K562 (cell line): ENCODE data around the gene ALOX5. TPM values are rescaled to one million over a fixed set of nuclear protein-coding genes. Genes with fewer than 3 reads are reported as not detected.

ENCODE experiments used
- ATAC-seq: fragments of 200-7000 bp; cut with Tn5 transposase; 3 replicates; pipeline ENCODE4 v1.9.1; 2020; ENCODE audit warnings: moderate library complexity
- BruUV-seq: library from RNA; stranded (reverse); fragments of 400-500 nt; replicated peaks from 2 replicates; lab custom pipeline; 2021; lab: Mats Ljungman, UMichigan
- CTCF ChIA-PET: fragments of 300-600 bp; formaldehyde crosslinking; extraction: SDS; loops from one replicate; lab custom pipeline; 2021; ENCODE audit warnings: low intra/inter-chr PET ratio; lab: Yijun Ruan, JAX
- POLR2A ChIA-PET: fragments of 300-600, 350-650 bp; sonication (Branson Sonifier 250); formaldehyde crosslinking; extraction: SDS; loops from one replicate; lab custom pipeline; 2021; ENCODE audit warnings: antibody characterized with exemption, inconsistent platforms; lab: Yijun Ruan, JAX
- DNase-seq, 4 experiments: peaks; one replicate each; pipeline versions ENCODE4 v3.0.0 to v3.0.0-alpha.2; 2011 to 2018; ENCODE audit warnings: low spot score in 3 of 4, mixed read lengths in 3 of 4; ENCODE audit errors: extremely low read depth in 1 of 4
- FAIRE-seq: peaks from 2 replicates; lab custom pipeline; 2011; peaks lifted over from hg19 to GRCh38; lab: Jason Lieb, UNC
- H2AFZ ChIP-seq: 2 replicates; pipeline ENCODE4 v1.6.0; 2011; ENCODE audit warnings: low read depth, low read length, control low read depth, inconsistent platforms
- H3K27ac ChIP-seq: fragments of 200-600 bp; 3 replicates; pipeline ENCODE4 v1.8.0; 2011; ENCODE audit warnings: low read depth, mild to moderate bottlenecking, control low read depth, inconsistent platforms, low read length, moderate library complexity, mixed read lengths; ENCODE audit errors: extremely low read depth
- H3K27me3 ChIP-seq, 2 experiments: fragments of 300-600 bp in 1 of 2; 2 replicates in 1 of 2; 3 replicates in 1 of 2; pipeline versions ENCODE4 v1.6.0 to v1.8.0; 2011; ENCODE audit warnings: inconsistent platforms in 2 of 2, low read length in 2 of 2, mild to moderate bottlenecking in 1 of 2, mixed read lengths in 1 of 2, moderate library complexity in 1 of 2; ENCODE audit not compliant: control insufficient read depth in 2 of 2, insufficient read depth in 2 of 2
- H3K36me3 ChIP-seq: fragments of 300-600 bp; 3 replicates; pipeline ENCODE4 v1.8.0; 2011; ENCODE audit warnings: mild to moderate bottlenecking, low read length, inconsistent platforms; ENCODE audit not compliant: control insufficient read depth, insufficient read depth
- H3K4me1 ChIP-seq, 2 experiments: fragments of 200-600 bp in 1 of 2; replicated peaks in 1 of 2; 2 replicates in 1 of 2; 3 replicates in 1 of 2; pipeline versions ENCODE4 v1.5.1 to v1.8.0; 2011; ENCODE audit warnings: inconsistent platforms in 2 of 2, low read length in 2 of 2, mild to moderate bottlenecking in 1 of 2, mixed read lengths in 1 of 2, moderate library complexity in 1 of 2; ENCODE audit not compliant: control insufficient read depth in 2 of 2, insufficient read depth in 2 of 2
- H3K4me2 ChIP-seq: 2 replicates; pipeline ENCODE4 v1.6.1; 2011; ENCODE audit warnings: low read length, control low read depth, inconsistent platforms, mixed read lengths; ENCODE audit not compliant: insufficient read depth
- H3K4me3 ChIP-seq: fragments of 200-600 bp; sonication (generic), shearing (Covaris generic); 2 replicates; pipeline ENCODE4 v1.5.1; 2016; ENCODE audit warnings: control low read depth, inconsistent platforms
- H3K79me2 ChIP-seq: fragments of 200-600 bp; 3 replicates; pipeline ENCODE4 v1.8.0; 2011; ENCODE audit warnings: low read length, inconsistent platforms; ENCODE audit not compliant: control insufficient read depth, insufficient read depth
- H3K9ac ChIP-seq, 2 experiments: 2 replicates each; pipeline versions ENCODE4 v1.6.0 to v1.6.1; 2011; ENCODE audit warnings: low read depth in 2 of 2, low read length in 2 of 2, control low read depth in 1 of 2, inconsistent platforms in 1 of 2, mild to moderate bottlenecking in 1 of 2, mixed read lengths in 1 of 2; ENCODE audit not compliant: insufficient read depth in 1 of 2
- H3K9me1 ChIP-seq: one replicate; pipeline ENCODE4 v1.6.0; 2011; ENCODE audit warnings: inconsistent platforms, mild to moderate bottlenecking, low read length, moderate library complexity; ENCODE audit not compliant: control insufficient read depth, insufficient read depth
- H3K9me3 ChIP-seq: replicated peaks from 2 replicates; pipeline ENCODE4 v1.5.1; 2011; ENCODE audit warnings: low read depth, low read length, inconsistent platforms; ENCODE audit not compliant: control insufficient read depth, insufficient read depth
- H4K20me1 ChIP-seq: replicated peaks from 2 replicates; pipeline ENCODE4 v1.6.1; 2011; ENCODE audit warnings: low read length, inconsistent platforms, mixed read lengths; ENCODE audit not compliant: control insufficient read depth, insufficient read depth
- CTBP1 ChIP-seq: fragments of 450-650 bp; IDR thresholded peaks from 2 replicates; pipeline ENCODE4 v1.6.1; 2016; ENCODE audit warnings: borderline replicate concordance
- ELF4 ChIP-seq: fragments of 450-650 bp; formaldehyde crosslinking; IDR thresholded peaks from 2 replicates; pipeline ENCODE4 v1.4.0; 2022; ENCODE audit warnings: missing genetic modification characterization
- ETV6 ChIP-seq, 3 experiments: fragments of 150-350 bp in 1 of 3; sonication (generic) in 1 of 3; formaldehyde crosslinking in 1 of 3; IDR thresholded peaks; 2 replicates each; pipeline versions ENCODE4 v1.6.1 to v1.8.0; 2014 to 2022; ENCODE audit warnings: borderline replicate concordance in 2 of 3, low read depth in 2 of 3, antibody characterized with exemption in 1 of 3, low read length in 1 of 3, mild to moderate bottlenecking in 1 of 3, missing genetic modification reagents in 1 of 3
- FOXK1 ChIP-seq: sonication (generic); formaldehyde crosslinking; IDR thresholded peaks from 2 replicates; pipeline ENCODE4 v1.8.0; 2022; ENCODE audit warnings: missing genetic modification reagents, mild to moderate bottlenecking, borderline replicate concordance
- FOXM1 ChIP-seq, 2 experiments: fragments of 450-650 bp in 1 of 2; sonication (generic) in 1 of 2; formaldehyde crosslinking in 1 of 2; IDR thresholded peaks; 2 replicates each; pipeline versions ENCODE4 v1.6.1 to v1.9.0; 2017 to 2022; ENCODE audit warnings: low read depth in 2 of 2, mild to moderate bottlenecking in 2 of 2, missing genetic modification reagents in 1 of 2, moderate library complexity in 1 of 2
- HDAC6 ChIP-seq: IDR thresholded peaks from 2 replicates; pipeline ENCODE4 v1.6.1; 2012; ENCODE audit warnings: low read depth, mild to moderate bottlenecking, control low read depth, inconsistent platforms, low read length, moderate library complexity
- ILF3 ChIP-seq: fragments of 450-650 bp; IDR thresholded peaks from 2 replicates; pipeline ENCODE4 v1.6.1; 2018; ENCODE audit warnings: antibody characterized with exemption, mild to moderate bottlenecking, moderate library complexity, borderline replicate concordance
- NFIC ChIP-seq: fragments of 450-650 bp; IDR thresholded peaks from 2 replicates; pipeline ENCODE4 v1.6.1; 2017; ENCODE audit warnings: mild to moderate bottlenecking, inconsistent platforms
- RAD21 ChIP-seq, 2 experiments: fragments of 250-450 bp in 1 of 2; fragments of 450-650 bp in 1 of 2; sonication (Bioruptor Pico) in 1 of 2; formaldehyde crosslinking in 1 of 2; IDR thresholded peaks in 1 of 2; conservative IDR thresholded peaks in 1 of 2; 2 replicates each; pipeline versions ENCODE4 v1.4.0 to v1.8.0; 2020 to 2022; ENCODE audit warnings: mild to moderate bottlenecking in 2 of 2, moderate library complexity in 1 of 2
- YBX1 ChIP-seq: fragments of 450-650 bp; IDR thresholded peaks from 2 replicates; pipeline ENCODE4 v1.7.1; 2016; ENCODE audit warnings: mild to moderate bottlenecking
- ZNF551 ChIP-seq: fragments of 250-450 bp; sonication (Bioruptor Pico); IDR thresholded peaks from 2 replicates; pipeline ENCODE4 v1.5.0; 2021; ENCODE audit warnings: mild to moderate bottlenecking, moderate library complexity
- WGBS: fragments of 100-300 bp; shearing (Covaris generic); methylation state at CpG from one replicate; pipeline ENCODE4 v1.1.6; 2016; ENCODE audit warnings: low coverage, mixed read lengths; ENCODE audit not compliant: insufficient coverage; ENCODE audit errors: missing lambda C conversion rate; 5-methylcytosine and 5-hydroxymethylcytosine counted together
- in situ Hi-C: fragments of 300-500 bp; cut with MboI; formaldehyde crosslinking; loops from 4 replicates; pipeline ENCODE4 v1.15.0; 2018; ENCODE audit warnings: inconsistent platforms, mixed read lengths
- intact Hi-C: fragments of 100-400 bp; cut with micrococcal nuclease; formaldehyde crosslinking; loops from 2 replicates; pipeline ENCODE4 v1.14.2; 2022
- polyA plus RNA-seq, 8 experiments: library from polyadenylated mRNA; depleted of rRNA in 4 of 8; stranded (reverse) in 5 of 8; unstranded in 3 of 8; fragments of >200 nt; fragmentation: Nextera tagmentation in 2 of 8; fragmentation: Illumina TruSeq in 1 of 8; extraction: Ambion mirVana in 2 of 8; extraction: Trizol in 1 of 8; gene quantifications; 2 replicates each; pipeline versions ENCODE4 v1.2.1 to v1.2.3, GENCODE V29; 2011 to 2014; ENCODE audit warnings: inconsistent platforms in 1 of 8, missing spikeins in 1 of 8
- total RNA-seq, 7 experiments: library from RNA; depleted of rRNA in 6 of 7; stranded (reverse); fragments of >200 nt in 6 of 7; fragmentation: Illumina TruSeq in 2 of 7; extraction: Trizol in 2 of 7; gene quantifications; 2 replicates each; pipeline versions ENCODE4 v1.2.1 to v1.2.3, GENCODE V29; 2011 to 2021; ENCODE audit warnings: low replicate concordance in 1 of 7
- TF ChIP-seq, protein P1 (sequence below), 2 experiments: fragments of 450-650 bp; formaldehyde crosslinking in 1 of 2; IDR thresholded peaks; 2 replicates each; pipeline versions ENCODE4 v1.4.0 to v1.6.1; 2014 to 2020; ENCODE audit warnings: mild to moderate bottlenecking in 2 of 2, borderline replicate concordance in 1 of 2, low read depth in 1 of 2

Gene ALOX5
- total and polyA plus RNA-seq, 9 of the 15 experiments (the other 6 are each of a cell fraction or from before 2014, with no cell fraction given) = 0.10 to 2.4 (median 1.4) TPM

DNA sequence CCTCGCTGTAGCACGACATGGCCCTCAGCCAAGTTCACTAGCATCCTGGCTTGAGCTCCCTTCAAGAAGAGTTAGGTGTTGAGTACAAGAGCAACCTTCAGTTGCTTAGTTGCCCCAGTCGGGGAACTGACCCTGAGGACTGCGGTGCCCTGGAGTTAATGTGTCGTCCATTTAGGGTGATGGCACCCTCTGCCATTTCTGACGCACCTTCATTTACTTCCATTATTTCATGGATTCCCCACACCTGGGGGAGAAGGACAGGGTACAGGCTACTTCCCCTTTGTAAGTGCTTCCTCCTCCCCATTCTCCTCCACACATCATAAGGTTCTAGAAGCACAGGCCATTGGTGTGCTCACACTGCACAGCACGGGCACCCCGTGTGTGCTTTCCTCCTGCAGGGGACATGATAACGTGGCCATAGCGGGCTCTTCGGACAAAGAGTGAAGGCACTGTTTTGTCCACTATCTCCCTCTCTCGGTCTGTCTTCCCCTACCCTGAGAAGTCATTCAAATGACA, 1.8 kb downstream of the ALOX5 start:
- peaks cover 32 to 45% of the 10 kb centered on the region in 2 experiments for H3K4me1 ChIP-seq
- H3K79me2 ChIP-seq = no peaks in the 10 kb centered on the region
- no peak overlapping the region for H2AFZ ChIP-seq
- in situ Hi-C loops = no loop called here
- peaks cover 0 to 14% of the 10 kb centered on the region in 2 experiments; a peak in 3 of 5 replicates for H3K27me3 ChIP-seq
- H3K9ac ChIP-seq = peak overlapping the region in 1 of 2 experiments; percentile 46; a peak in 1 of 4 replicates
- H3K36me3 ChIP-seq = no peaks in the 10 kb centered on the region
- intact Hi-C loops = loop anchor here (5.0 to 10.0 kb wide), 2 partner anchors 37 to 121 kb away; no protein-coding TSS in a partner anchor
- FAIRE-seq (peak; percentile 52), DNase-seq (peak in 2 of 4 experiments; percentile 9 to 56), ATAC-seq (no peak)
- 21% methylated on average over 12 of the region's 12 CpGs for WGBS
- ChIA-PET POLR2A (interaction anchor here (0.6 to 2.0 kb wide), 5 partner anchors 7 to 219 kb away, joined by 3 to 10 read pairs (median 3); no protein-coding TSS in a partner anchor), CTCF (no interaction called here)
- no peaks in the 10 kb centered on the region for H3K9me3 ChIP-seq
- peak overlapping the region; percentile 49; the same call in 1 of the 2 replicates for H3K4me2 ChIP-seq
- H4K20me1 ChIP-seq = no peaks in the 10 kb centered on the region
- BruUV-seq = TSS peak; percentile 47
- no peak overlapping the region for H3K4me3 ChIP-seq
- no peaks in the 10 kb centered on the region for H3K9me1 ChIP-seq
- peak overlapping the region; percentile 20; the same call in 1 of the 3 replicates for H3K27ac ChIP-seq
- peak; percentile 66; the same call in 1 of the 2 replicates for TF ChIP-seq FOXK1 (CRISPR knock-in tag)
- no peak for TF ChIP-seq FOXM1 (IDR thresholded peaks at IDR 0.05; ENCODE audit: low read depth)
- no peak for TF ChIP-seq FOXM1 (CRISPR knock-in tag; IDR thresholded peaks at IDR 0.05; ENCODE audit: low read depth)
- no peak for TF ChIP-seq ILF3
- TF ChIP-seq YBX1 = no peak
- TF ChIP-seq ELF4 = peak; percentile 20; the same call in 1 of the 2 replicates
- TF ChIP-seq RAD21 (CRISPR knock-in tag; conservative IDR thresholded peaks at IDR 0.05 in 1 of 2, IDR thresholded peaks at IDR 0.05 in 1 of 2) = peak in 1 of 2 experiments; percentile 24; a peak in 1 of 4 replicates
- no peak for TF ChIP-seq ZNF551 (CRISPR knock-in tag)
- TF ChIP-seq NFIC = peak; percentile 51
- TF ChIP-seq CTBP1 = no peak
- 0 out of 4 replicates have a peak, but pooled peaks of 1 of the 2 experiments have one; percentile 14 for TF ChIP-seq ETV6 (IDR thresholded peaks at IDR 0.05; ENCODE audit: borderline replicate concordance in 1 of 2, low read depth in 2 of 2, low read length in 1 of 2)
- no peak for TF ChIP-seq ETV6 (CRISPR knock-in tag; IDR thresholded peaks at IDR 0.05; ENCODE audit: borderline replicate concordance)
- TF ChIP-seq HDAC6 = no peak
- TF ChIP-seq, protein P1, sequence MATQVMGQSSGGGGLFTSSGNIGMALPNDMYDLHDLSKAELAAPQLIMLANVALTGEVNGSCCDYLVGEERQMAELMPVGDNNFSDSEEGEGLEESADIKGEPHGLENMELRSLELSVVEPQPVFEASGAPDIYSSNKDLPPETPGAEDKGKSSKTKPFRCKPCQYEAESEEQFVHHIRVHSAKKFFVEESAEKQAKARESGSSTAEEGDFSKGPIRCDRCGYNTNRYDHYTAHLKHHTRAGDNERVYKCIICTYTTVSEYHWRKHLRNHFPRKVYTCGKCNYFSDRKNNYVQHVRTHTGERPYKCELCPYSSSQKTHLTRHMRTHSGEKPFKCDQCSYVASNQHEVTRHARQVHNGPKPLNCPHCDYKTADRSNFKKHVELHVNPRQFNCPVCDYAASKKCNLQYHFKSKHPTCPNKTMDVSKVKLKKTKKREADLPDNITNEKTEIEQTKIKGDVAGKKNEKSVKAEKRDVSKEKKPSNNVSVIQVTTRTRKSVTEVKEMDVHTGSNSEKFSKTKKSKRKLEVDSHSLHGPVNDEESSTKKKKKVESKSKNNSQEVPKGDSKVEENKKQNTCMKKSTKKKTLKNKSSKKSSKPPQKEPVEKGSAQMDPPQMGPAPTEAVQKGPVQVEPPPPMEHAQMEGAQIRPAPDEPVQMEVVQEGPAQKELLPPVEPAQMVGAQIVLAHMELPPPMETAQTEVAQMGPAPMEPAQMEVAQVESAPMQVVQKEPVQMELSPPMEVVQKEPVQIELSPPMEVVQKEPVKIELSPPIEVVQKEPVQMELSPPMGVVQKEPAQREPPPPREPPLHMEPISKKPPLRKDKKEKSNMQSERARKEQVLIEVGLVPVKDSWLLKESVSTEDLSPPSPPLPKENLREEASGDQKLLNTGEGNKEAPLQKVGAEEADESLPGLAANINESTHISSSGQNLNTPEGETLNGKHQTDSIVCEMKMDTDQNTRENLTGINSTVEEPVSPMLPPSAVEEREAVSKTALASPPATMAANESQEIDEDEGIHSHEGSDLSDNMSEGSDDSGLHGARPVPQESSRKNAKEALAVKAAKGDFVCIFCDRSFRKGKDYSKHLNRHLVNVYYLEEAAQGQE (IDR thresholded peaks at IDR 0.05; ENCODE audit: borderline replicate concordance) = no peak
- TF ChIP-seq, protein P1 (CRISPR knock-in tag; IDR thresholded peaks at IDR 0.05; ENCODE audit: low read depth) = no peak
